ENCODE results near the gene CCND1.
A peak's percentile ranks its signal among the peaks of the same experiment; 100 is the strongest.
"Not testable (repeated sequence)": the region's sequence is repeated elsewhere in the genome, so short reads cannot be mapped to it uniquely, and the experiment has no call there.

The CCND1 gene

DNA sequence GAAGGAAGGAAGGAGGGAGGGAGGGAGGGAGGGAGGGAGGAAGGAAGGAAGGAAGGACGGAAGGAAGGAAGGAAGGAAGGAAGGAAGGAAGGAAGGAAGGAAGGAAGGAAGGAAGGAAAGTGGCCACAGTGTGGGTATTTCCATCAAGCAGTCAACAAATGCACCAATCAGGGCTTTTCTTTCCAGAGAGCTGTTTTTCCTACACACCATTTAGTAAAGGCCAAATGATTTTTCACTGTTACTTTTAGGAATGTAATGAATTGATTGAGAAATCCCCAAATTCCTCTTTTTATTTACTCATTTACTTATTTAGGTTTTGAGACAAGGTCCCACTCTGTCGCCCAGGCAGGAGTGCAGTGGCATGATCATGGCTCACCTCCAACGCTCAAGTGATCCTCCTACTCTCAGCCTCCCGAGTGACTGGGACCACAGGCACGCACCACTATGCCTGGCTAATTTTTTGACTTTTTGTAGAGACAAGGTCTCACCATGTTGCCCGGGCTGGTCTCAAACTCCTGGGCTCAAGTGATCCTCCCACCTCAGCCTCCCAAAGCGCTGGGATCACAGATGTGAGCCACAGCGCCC is 18.8 kb upstream of the CCND1 start:
- H3K27ac ChIP-seq (ENCODE audit: low read length); H3K4me1 ChIP-seq (ENCODE audit: control insufficient read depth, low read depth, low read length); H3K27me3 ChIP-seq (ENCODE audit: control insufficient read depth, insufficient read depth, low read length); H3K4me3 ChIP-seq (ENCODE audit: low read length); H3K9me3 ChIP-seq (ENCODE audit: control insufficient read depth, low read depth, low read length); H3K36me3 ChIP-seq (ENCODE audit: control insufficient read depth, low read depth, low read length); H3K9ac ChIP-seq (ENCODE audit: low read length): not testable (repeated sequence)

DNA sequence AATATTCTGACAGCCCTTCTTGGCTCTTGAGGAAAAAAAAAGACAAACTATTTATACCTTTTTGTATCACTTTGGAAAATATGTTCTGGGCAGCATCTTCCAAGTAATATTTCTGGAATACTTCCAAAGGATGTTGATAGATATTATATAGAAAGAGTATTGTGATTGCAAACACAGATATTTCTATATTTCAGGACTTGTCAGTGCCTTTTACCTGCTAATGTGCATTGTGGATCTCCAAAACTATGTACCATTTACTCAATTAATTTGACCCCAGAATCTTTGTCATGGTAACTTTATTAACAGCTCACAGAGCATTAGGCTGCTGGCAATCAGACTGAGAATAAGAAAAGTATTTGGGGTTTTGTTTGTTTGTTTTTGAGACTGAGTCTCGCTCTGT is 16.7 kb upstream of the CCND1 start:
- no peaks in the 10 kb centered on the region for H3K9me3 ChIP-seq (ENCODE audit: control insufficient read depth, low read depth, low read length)
- H3K9ac ChIP-seq (ENCODE audit: low read length): no peak overlapping the region
- H3K36me3 ChIP-seq (ENCODE audit: control insufficient read depth, low read depth, low read length): no peaks in the 10 kb centered on the region
- H3K4me3 ChIP-seq (ENCODE audit: low read length): no peak overlapping the region
- H3K4me1 ChIP-seq (ENCODE audit: control insufficient read depth, low read depth, low read length): no peaks in the 10 kb centered on the region
- H3K27ac ChIP-seq (ENCODE audit: low read length): no peak overlapping the region
- no peaks in the 10 kb centered on the region for H3K27me3 ChIP-seq (ENCODE audit: control insufficient read depth, insufficient read depth, low read length)

DNA sequence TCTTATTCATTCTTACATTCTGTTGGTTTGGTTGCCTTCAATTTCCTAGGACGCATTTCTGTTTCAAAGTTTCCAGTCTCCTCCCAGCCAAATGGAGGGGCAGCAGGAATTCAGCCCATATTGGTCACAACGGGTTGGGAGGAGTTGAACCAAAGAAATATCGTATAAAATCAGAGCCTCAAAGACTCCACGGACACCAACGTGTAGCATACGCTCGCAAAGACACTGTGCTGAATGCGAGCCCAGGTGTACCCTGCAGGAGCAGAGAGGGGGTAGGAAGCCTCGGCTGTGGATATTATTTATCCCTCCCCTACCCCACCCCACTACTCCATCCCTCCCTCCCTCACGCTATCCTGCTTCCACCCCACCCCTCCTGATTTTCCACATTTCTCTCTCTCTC is 15.5 kb upstream of the CCND1 start:
- Histone ChIP-seq H3K9ac (ENCODE audit: low read length) (no peak overlapping the region), H3K4me3 (ENCODE audit: low read length) (no peak overlapping the region), H3K27ac (ENCODE audit: low read length) (no peak overlapping the region), H3K9me3 (ENCODE audit: control insufficient read depth, low read depth, low read length) (no peaks in the 10 kb centered on the region), H3K4me1 (ENCODE audit: control insufficient read depth, low read depth, low read length) (no peaks in the 10 kb centered on the region), H3K27me3 (ENCODE audit: control insufficient read depth, insufficient read depth, low read length) (no peaks in the 10 kb centered on the region), H3K36me3 (ENCODE audit: control insufficient read depth, low read depth, low read length) (no peaks in the 10 kb centered on the region)

DNA sequence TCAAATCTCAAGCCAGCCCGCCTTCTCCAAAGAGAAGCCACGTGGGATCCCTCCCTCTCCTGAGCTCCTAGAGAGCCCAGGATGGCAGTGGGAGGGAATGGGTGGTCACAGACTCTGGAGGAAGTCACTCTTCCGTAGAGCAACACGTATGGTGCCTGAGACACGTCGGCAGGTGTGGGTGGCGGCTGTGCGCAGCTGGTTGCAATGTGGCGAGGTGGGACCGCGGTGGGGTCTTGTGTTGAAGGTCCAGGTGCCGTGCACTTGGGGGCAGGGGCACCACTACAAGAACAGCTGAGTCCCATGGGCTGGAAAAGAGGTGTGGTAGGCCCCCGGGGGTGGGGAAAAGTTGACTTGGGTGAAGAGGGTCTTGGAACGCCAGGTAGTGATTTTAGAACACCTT is 13.4 kb upstream of the CCND1 start:
- Histone ChIP-seq H3K9ac (ENCODE audit: low read length) (no peak overlapping the region), H3K36me3 (ENCODE audit: control insufficient read depth, low read depth, low read length) (no peaks in the 10 kb centered on the region), H3K4me3 (ENCODE audit: low read length) (no peak overlapping the region), H3K27ac (ENCODE audit: low read length) (no peak overlapping the region), H3K9me3 (ENCODE audit: control insufficient read depth, low read depth, low read length) (no peaks in the 10 kb centered on the region), H3K4me1 (ENCODE audit: control insufficient read depth, low read depth, low read length) (no peaks in the 10 kb centered on the region), H3K27me3 (ENCODE audit: control insufficient read depth, insufficient read depth, low read length) (no peaks in the 10 kb centered on the region)

DNA sequence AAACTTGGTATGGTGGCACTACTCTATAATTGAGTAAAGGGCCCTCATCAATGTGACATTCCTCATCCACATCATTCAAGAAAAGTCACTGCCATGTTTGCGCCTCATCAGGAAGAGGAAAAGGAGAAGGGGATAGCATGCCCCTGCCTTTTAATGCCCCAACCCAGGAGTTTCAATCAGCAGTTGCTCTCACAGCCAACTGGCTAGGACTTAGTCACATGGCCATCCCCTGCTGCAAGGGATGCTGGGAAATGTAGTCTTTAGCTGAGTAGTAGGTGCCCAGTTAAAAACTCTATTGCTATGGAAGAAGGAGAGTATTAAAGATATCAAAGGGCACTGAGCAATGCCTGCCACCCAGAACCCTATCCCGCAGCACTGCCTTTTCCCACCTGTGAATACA is 10.9 kb upstream of the CCND1 start:
- Histone ChIP-seq H3K27ac (ENCODE audit: low read length) (no peak overlapping the region), H3K9me3 (ENCODE audit: control insufficient read depth, low read depth, low read length) (no peaks in the 10 kb centered on the region), H3K4me1 (ENCODE audit: control insufficient read depth, low read depth, low read length) (no peaks in the 10 kb centered on the region), H3K36me3 (ENCODE audit: control insufficient read depth, low read depth, low read length) (no peaks in the 10 kb centered on the region), H3K27me3 (ENCODE audit: control insufficient read depth, insufficient read depth, low read length) (peaks cover 2% of the 10 kb centered on the region), H3K4me3 (ENCODE audit: low read length) (no peak overlapping the region), H3K9ac (ENCODE audit: low read length) (no peak overlapping the region)

DNA sequence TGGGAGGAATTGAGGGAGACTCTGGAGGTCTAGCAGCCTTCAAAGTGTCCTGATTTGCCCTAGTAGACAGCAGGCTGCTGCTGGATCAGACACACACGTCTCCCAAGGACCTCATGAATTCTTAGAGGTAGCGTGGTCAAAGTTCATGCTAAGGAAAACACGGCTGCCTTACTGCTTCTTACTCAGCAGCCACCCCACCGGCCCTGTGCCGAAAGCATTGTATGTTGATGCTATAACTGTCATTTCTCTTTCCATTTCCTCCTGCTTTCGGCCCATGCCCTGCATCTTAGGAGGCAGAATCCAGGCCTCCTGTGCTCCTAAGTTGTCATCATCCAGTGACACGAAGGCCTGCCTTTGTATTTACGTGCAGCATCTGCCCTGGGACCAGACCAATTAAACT is 10.5 kb upstream of the CCND1 start:
- no peaks in the 10 kb centered on the region for H3K9me3 ChIP-seq (ENCODE audit: control insufficient read depth, low read depth, low read length)
- H3K4me3 ChIP-seq (ENCODE audit: low read length): no peak overlapping the region

DNA sequence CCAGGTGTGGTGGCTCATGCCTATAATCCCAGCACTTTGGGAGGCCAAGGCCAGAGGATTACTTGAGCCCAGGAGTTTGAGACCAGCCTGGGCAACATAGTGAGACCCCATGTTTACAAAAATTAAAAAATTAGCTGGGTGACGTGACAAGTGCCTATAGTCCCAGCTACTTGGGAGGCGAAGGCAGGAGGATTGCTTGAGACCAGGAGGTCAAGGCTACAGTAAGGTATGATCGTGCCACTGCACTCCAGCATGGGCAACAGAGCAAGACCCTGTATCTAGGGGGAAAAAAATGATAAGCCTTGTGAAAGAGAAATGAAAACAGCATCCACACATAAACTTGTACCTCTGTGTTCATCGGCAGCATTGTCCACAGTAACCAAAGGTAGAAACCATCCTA is 8.1 kb upstream of the CCND1 start:
- Histone ChIP-seq H3K4me3 (ENCODE audit: low read length) (no peak overlapping the region), H3K9ac (ENCODE audit: low read length) (no peak overlapping the region), H3K9me3 (ENCODE audit: control insufficient read depth, low read depth, low read length) (no peaks in the 10 kb centered on the region), H3K4me1 (ENCODE audit: control insufficient read depth, low read depth, low read length) (peaks cover 5% of the 10 kb centered on the region), H3K27ac (ENCODE audit: low read length) (no peak overlapping the region), H3K36me3 (ENCODE audit: control insufficient read depth, low read depth, low read length) (no peaks in the 10 kb centered on the region), H3K27me3 (ENCODE audit: control insufficient read depth, insufficient read depth, low read length) (peaks cover 31% of the 10 kb centered on the region)

More for the DNA sequence above, 10.5 kb upstream of the CCND1 start:
- H3K27me3 ChIP-seq (ENCODE audit: control insufficient read depth, insufficient read depth, low read length): peaks cover 6% of the 10 kb centered on the region
- no peaks in the 10 kb centered on the region for H3K36me3 ChIP-seq (ENCODE audit: control insufficient read depth, low read depth, low read length)
- no peak overlapping the region for H3K27ac ChIP-seq (ENCODE audit: low read length)
- no peak overlapping the region for H3K9ac ChIP-seq (ENCODE audit: low read length)
- no peaks in the 10 kb centered on the region for H3K4me1 ChIP-seq (ENCODE audit: control insufficient read depth, low read depth, low read length)

DNA sequence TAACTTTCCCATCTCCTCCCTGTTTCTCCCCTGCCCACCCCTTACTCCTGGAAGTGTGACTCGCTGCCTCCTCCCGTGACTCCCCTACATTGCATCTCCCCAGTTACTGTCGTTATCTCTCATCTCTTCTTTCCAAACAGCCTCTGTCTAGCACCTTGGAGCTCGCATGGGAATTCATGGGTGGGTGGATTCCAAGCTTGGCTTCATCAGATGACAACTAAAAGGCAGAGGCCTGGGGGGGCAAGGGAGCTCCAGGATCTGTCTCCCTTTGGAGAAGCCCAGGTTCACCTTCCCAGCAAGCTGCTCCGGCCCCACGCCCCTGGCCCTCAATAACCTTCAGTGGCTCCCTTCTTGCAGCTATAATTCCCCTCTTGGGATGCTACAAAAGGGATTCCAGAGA is 6.9 kb upstream of the CCND1 start:
- peaks cover 31% of the 10 kb centered on the region for H3K27me3 ChIP-seq (ENCODE audit: control insufficient read depth, insufficient read depth, low read length)
- no peaks in the 10 kb centered on the region for H3K9me3 ChIP-seq (ENCODE audit: control insufficient read depth, low read depth, low read length)
- H3K27ac ChIP-seq (ENCODE audit: low read length): no peak overlapping the region
- no peak overlapping the region for H3K4me3 ChIP-seq (ENCODE audit: low read length)
- H3K4me1 ChIP-seq (ENCODE audit: control insufficient read depth, low read depth, low read length): peaks cover 8% of the 10 kb centered on the region
- H3K9ac ChIP-seq (ENCODE audit: low read length): no peak overlapping the region
- H3K36me3 ChIP-seq (ENCODE audit: control insufficient read depth, low read depth, low read length): no peaks in the 10 kb centered on the region

DNA sequence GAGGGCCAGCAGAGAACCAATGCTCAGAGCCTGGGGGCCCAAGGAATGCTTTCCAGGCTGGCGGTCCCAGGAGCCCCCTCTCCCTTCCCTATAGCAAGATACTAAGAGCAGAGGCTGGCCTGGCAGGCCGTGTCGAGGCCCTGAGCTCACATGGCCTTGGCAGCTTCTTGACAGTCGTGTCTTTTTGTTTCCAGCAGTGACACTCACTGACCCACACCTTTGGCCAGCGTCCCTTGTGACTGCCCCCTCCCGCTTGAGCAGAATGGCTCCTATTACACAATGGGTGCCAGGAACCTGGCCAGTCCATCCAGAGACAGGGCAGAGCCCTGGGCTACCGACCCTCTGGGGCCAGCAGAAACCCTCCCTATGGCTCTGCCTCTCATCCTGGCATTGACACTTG is 6.4 kb upstream of the CCND1 start:
- no peak overlapping the region for H3K9ac ChIP-seq (ENCODE audit: low read length)
- no peaks in the 10 kb centered on the region for H3K9me3 ChIP-seq (ENCODE audit: control insufficient read depth, low read depth, low read length)
- peaks cover 8% of the 10 kb centered on the region for H3K4me1 ChIP-seq (ENCODE audit: control insufficient read depth, low read depth, low read length)
- peaks cover 31% of the 10 kb centered on the region for H3K27me3 ChIP-seq (ENCODE audit: control insufficient read depth, insufficient read depth, low read length)
- H3K36me3 ChIP-seq (ENCODE audit: control insufficient read depth, low read depth, low read length): no peaks in the 10 kb centered on the region
- no peak overlapping the region for H3K4me3 ChIP-seq (ENCODE audit: low read length)
- H3K27ac ChIP-seq (ENCODE audit: low read length): no peak overlapping the region

DNA sequence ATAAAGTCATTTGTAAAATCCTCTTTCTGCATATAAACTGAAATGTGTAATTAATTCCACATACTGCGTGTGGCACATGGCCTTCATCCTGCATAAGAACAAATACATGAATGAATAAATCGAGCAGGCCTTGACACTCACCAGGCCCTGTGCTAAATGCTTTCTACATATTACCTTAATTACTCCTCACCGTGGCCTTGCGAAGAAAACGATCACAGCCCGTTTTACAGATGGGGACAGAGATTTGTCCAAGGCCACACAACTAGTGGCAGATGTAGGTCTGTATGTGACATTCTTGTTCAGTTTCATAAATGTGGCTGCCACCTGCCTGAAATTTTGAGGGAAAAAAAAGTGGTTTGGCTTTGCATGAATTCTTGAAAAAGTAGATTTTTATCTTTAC is 5.8 kb upstream of the CCND1 start:
- Histone ChIP-seq H3K4me1 (ENCODE audit: control insufficient read depth, low read depth, low read length) (peaks cover 14% of the 10 kb centered on the region), H3K36me3 (ENCODE audit: control insufficient read depth, low read depth, low read length) (no peaks in the 10 kb centered on the region), H3K9me3 (ENCODE audit: control insufficient read depth, low read depth, low read length) (no peaks in the 10 kb centered on the region), H3K27me3 (ENCODE audit: control insufficient read depth, insufficient read depth, low read length) (peaks cover 37% of the 10 kb centered on the region), H3K4me3 (ENCODE audit: low read length) (no peak overlapping the region), H3K9ac (ENCODE audit: low read length) (no peak overlapping the region), H3K27ac (ENCODE audit: low read length) (no peak overlapping the region)

DNA sequence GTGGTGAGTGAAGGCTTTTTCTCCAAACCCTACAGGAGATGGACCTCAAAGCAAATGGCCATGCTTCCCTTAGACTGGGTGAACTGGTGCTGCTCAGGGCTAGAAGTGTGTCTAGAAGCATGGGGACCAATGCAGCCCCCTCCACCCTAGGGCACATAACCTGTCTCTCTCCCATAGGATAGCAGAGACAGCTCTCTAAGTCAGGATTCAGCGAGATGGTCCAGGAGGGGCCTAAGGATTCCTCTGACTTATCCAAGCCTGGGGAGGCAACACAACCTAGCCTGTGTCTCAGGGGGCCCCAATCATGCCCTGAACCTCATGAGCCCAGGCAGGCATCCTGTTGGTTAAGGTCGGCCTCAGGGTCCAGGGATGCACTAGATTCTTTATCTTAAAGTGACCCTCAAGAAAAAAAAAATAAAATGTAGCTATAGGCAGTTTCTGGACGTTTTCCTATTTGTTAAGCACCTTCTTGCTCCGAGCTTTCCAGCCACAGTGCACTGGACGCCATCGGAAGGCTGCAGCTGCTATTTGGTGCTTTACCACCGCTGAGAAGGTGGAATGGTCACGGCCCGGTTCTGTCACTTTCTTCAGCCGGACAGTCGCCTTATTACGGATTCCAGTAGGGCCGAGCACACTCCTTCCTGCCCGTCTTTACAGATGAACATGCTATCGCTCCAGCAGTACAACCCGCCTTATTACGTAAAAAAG is 5.0 kb upstream of the CCND1 start:
- H3K36me3 ChIP-seq (ENCODE audit: control insufficient read depth, low read depth, low read length): no peaks in the 10 kb centered on the region
- H3K4me1 ChIP-seq (ENCODE audit: control insufficient read depth, low read depth, low read length): peaks cover 14% of the 10 kb centered on the region
- H3K9ac ChIP-seq (ENCODE audit: low read length): peak overlapping the region; percentile 79
- no peak overlapping the region for H3K27ac ChIP-seq (ENCODE audit: low read length)
- peak overlapping the region; percentile 74 for H3K4me3 ChIP-seq (ENCODE audit: low read length)
- H3K9me3 ChIP-seq (ENCODE audit: control insufficient read depth, low read depth, low read length): no peaks in the 10 kb centered on the region
- peaks cover 41% of the 10 kb centered on the region for H3K27me3 ChIP-seq (ENCODE audit: control insufficient read depth, insufficient read depth, low read length)

DNA sequence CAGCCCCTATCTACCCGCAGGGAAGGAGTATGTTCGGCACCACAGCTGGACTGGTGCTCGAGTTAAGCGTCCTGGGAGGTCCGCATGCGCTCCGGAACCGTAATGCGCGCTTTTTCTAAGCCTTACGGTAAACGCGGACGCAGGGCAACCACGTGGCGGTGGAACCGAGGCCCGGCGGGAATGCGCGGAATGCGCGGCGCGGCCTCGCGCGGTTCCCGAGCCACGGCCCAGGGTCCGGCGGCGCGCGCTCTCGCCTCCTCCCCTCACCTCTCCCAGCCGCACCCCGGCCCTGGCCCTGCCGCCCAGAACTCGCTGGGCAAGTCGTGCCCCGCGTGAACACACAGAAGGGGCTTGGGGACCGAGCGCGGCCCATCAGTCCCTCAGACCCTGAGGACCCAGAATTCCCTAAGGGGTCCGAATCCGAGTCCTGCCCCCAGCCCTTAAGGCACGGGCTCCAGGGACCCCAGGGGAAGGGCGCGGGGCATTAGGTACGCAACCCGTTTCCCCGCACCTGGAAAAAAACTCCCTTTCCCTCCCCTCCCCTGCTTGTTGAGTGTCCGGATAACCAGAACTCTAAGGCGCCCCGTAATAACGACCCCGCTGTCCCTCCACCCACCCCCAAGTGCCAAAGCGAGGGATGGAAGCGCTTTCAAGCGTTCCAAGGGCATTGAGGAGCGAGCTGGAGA is 4.3 kb upstream of the CCND1 start:
- Histone ChIP-seq H3K27me3 (ENCODE audit: control insufficient read depth, insufficient read depth, low read length) (peaks cover 41% of the 10 kb centered on the region), H3K4me3 (ENCODE audit: low read length) (peak overlapping the region; percentile 74), H3K27ac (ENCODE audit: low read length) (no peak overlapping the region), H3K4me1 (ENCODE audit: control insufficient read depth, low read depth, low read length) (peaks cover 14% of the 10 kb centered on the region), H3K9me3 (ENCODE audit: control insufficient read depth, low read depth, low read length) (no peaks in the 10 kb centered on the region), H3K36me3 (ENCODE audit: control insufficient read depth, low read depth, low read length) (no peaks in the 10 kb centered on the region), H3K9ac (ENCODE audit: low read length) (peak overlapping the region; percentile 79)

Data from iPS-18a (cell line).